GM19035 (cell line): ENCODE measurements around the gene SH3BGR.

Source experiments
- ATAC-seq: cut with Tn5 transposase; IDR thresholded peaks from one replicate; pipeline ENCODE4 v1.9.1; 2021; ENCODE audit not compliant: unreplicated experiment

The SH3BGR gene

GRCh38 chr21:39511102-39511501 lies 59.3 kb downstream of the SH3BGR start:
- ATAC-seq = no peak

DNA sequence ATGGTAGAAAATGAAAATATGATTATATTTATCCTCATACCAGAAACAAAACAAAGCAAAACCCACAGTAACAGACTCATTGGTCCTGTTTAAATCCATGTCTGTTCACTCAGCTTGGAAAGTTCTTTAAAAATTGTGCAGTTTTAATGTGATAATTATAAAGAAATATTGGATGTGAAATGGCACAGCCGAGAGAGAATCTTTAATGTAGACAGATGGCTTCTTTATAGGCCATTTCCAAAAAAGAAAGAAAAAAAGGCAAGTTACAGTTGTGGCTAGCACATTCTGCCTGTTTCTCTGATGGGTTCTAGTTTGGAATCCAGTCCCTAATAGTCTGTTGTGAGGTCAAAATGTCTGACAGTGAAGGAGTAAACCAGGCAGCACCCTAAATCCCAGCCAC lies 62.0 kb downstream of the SH3BGR start:
- no peak for ATAC-seq

DNA sequence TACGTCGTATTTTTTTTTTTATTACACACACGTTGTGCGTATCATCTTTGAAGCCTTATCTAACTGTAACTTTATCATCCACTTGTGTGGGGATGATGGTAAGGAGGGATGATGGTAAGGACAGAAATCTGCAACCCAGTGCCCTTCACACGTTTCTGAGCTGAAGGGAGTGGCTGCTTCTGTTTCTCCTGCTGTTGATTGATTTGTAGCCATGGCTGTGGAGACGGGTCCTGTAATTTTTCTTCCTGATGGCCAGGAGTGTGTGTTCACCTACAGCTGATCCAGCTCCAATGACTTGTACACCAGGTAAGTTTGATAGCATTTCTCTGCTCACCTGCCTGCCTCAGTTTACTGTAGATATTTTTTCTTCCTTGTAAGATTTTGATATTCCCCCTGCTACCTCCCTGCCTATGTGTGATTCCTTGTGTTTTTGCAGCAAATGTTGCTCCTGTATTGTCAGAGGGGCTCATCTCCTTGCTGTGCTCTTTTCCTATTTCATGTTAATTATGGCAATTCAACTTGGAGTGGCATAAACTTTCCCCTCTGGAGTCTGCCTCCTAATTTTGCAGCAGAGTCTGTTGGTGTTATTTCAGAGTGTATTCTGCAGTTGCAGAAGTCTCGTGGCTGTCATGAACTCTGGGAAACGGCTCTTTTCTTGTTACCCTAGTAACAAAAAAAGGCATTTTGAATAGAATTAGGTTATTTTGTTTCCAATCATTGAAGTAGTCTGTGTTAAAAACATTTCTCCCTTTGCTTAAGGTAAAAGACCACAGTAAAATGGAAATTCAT lies 64.1 kb downstream of the SH3BGR start:
- ATAC-seq = no peak

DNA sequence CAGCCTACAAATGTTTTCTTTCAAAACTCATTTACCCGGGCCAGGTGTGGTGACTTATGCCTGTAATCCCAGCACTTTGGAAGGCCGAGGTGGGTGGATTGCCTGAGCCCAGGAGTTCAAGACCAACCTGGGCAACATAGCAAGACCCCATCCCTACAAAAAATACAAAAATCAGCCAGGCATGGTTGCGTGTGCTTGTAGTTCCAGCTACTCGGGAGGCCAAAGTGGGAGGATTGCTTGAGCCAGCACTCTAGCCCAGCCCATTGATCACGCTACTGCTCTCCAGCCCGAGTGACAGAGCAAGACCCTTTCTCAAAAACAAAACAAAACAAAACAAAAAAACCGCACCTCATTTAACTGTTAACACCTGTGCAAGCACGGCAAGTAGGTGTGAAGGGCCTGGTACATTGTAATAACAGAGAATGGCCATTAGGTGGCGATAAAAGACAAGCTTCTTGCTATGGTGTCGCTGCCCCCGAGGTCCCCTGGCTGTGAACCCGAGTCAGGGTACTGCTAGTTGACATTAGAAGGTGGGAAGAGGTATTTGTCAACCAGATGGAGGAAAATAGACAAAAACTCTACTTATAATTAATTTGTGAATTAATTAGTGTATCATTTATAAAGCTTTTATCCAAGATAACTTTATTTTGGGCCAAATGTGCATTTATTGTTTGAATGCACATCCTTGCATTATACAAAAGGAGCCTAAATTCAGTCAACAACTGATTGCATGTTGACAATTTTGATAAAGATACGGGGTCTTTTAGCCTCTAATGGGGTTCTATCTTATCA lies 66.5 kb downstream of the SH3BGR start:
- ATAC-seq = peak; percentile 56

- no peak for ATAC-seq
These were observed 67.1 kb downstream of the SH3BGR start for GRCh38 chr21:39518847-39519210.

DNA sequence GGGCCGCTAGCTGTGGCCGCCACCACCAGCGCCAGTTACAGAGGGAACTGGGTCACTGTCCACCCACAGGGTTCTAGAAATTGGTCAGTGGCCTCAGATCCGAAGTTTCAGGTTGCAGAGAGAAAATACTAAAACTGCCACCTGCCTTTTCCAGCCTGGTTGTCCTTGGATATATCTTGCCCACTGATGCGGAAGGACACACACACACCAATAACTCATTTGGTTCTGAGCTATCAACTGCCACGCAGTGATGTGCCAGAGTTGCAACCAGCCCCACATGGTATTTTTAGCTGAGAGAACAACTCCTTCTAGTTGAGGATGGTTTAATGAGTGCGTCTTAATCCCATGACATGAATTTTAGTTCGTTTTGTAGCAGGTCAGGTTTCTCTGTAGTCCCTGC lies 68.1 kb downstream of the SH3BGR start:
- no peak for ATAC-seq

DNA sequence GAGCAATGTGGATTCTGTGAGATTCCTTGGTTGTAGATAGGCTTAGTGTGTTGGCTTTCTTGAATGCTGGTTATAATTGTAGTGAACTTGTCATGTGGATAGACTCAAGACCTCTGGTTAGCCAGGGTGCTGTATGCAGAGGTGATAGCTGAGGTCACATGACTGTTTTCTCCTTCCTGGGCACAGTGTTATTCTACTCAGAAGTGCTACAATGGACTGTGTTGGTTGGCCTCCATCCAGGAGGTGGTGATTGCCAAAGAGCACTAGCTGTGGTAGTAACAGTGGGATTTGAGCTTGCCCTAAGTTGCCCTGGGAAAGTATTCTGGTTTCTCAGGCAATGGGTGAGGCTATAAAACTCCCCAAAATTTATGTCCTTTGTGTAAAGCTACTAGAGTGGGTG lies 71.6 kb downstream of the SH3BGR start:
- no peak for ATAC-seq

- ATAC-seq = no peak
These were observed 72.1 kb downstream of the SH3BGR start for GRCh38 chr21:39523915-39524314.

DNA sequence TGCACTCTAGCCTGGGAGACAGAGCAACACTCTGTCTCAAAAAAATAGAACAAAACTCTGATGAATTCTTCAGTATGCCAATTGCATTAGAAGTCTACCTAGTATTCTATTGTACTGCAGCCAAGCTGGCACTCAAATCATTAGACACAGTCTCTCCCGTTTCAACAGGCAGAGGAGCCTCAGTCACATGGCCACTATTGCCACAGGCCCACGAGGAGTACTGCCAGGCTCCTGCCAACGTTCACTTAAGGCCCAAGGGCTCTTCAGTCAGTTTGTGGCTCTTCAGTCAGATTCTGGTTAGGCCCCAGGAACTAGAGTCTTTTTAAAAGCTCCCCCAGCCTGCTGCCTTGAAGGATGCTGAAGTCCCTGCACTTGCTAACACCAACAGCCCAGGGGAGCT lies 73.4 kb downstream of the SH3BGR start:
- no peak for ATAC-seq

GRCh38 chr21:39525601-39526000 lies 73.8 kb downstream of the SH3BGR start:
- ATAC-seq = no peak

DNA sequence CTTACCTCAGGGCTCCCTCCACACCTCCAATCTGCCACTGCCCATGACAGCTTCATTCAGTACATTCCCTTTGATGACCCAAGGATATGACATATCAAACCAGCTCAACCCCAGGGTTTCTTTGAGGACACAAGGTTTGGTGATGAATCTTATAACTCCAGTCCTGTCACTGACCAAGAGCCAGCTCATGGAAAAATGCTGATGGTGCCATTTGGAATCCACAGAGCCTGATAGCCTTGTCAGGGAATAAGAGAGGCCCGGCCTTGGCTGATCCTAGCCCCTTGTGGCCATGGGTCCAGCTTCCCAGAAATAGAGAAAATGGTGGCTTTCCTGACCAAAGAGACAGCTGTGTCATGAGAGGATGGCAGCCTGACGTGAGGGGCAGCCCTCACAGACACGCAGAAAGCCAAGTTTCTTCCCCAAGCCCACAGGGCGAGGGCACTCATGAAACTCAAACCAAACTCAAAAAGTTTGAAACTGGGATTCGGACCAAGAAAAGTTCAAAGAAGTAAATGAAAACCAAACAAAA lies 75.4 kb downstream of the SH3BGR start:
- no peak for ATAC-seq

DNA sequence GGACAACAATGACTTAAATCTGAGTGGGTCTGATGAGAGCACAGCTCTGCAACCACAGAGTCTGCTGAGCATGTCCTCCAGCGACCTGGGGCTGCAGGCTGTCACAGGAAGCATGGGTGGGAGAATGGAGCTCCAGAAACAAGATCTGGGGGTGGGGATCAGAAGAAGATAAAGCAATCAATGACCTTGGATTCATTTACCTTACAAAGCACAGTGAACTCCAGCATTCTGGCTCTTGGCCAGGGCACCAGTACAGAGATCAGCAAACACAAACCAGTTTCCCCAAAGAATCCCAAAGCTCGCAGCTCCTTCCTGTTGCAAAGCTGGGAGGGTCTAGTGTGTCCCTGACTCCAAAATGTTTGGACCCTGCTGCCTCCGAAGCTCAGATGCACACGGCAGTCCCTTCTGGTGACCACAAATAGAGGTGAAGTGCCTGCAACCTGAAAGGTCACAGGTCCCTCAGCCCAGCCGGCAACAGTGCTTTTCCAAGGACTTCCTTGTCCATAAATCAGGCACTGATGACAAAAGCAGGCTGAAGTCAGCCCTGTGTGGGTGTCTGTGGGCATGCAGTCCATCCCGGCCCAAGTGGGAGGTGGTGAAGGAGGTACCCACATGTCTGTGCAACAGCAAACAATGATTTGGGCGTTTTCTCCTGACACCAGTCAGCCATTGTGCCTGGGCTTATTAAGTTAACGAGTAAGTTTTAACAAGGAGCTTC lies 76.1 kb downstream of the SH3BGR start:
- ATAC-seq = no peak

- ATAC-seq = no peak
These were observed 77.3 kb downstream of the SH3BGR start for GRCh38 chr21:39529026-39529425.

- no peak for ATAC-seq
These were observed 79.3 kb downstream of the SH3BGR start for GRCh38 chr21:39531064-39531463.

DNA sequence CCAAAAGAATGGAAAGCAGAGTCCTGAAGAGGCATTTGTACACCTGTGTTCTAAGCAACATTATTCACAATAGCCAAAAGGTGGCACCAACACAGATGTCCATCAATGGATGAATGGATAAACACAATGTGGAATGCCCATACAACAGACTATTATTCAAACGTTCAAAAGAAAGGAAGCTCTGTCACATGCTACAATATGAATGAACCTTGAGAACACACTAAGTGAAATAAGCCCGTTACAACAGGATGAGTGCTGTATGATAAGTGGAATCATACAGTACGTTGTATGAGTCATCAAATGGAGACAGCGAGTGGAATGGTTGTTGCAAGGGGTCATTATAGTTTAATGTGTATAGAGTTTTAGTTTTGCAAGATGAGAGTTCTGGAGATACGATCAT lies 80.1 kb downstream of the SH3BGR start:
- no peak for ATAC-seq

- no peak for ATAC-seq
These were observed 82.0 kb downstream of the SH3BGR start for GRCh38 chr21:39533545-39534380.

- no peak for ATAC-seq
These were observed 84.1 kb downstream of the SH3BGR start for GRCh38 chr21:39535646-39536437.

DNA sequence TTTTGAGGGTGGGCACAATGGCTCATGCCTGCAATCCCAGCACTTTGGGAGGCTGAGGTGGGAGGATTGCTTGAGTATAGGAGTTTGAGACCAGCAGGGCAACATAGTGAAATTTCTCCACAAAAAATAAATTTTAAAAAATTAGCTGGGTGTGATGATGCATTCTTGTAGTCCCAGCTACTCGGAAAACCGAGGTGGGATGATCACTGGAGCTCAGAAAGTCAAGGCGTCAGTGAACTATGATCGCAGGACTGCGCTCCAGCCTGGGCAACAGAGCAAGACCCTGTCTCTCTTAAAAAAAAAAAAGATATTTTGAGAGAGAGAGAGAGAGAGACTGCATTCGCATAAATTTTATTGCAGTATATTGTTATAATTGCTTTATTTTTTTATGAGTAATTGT lies 85.1 kb downstream of the SH3BGR start:
- no peak for ATAC-seq

- ATAC-seq = no peak
These were observed 85.8 kb downstream of the SH3BGR start for GRCh38 chr21:39537571-39537970.
